ENCODE measurements around the gene TBC1D5. TPM values are rescaled to one million over a fixed set of nuclear protein-coding genes. Genes with fewer than 3 reads are reported as not detected.

TBC1D5 gene
- total RNA-seq, 1 experiment from 2014 or later = 26.1 TPM

DNA sequence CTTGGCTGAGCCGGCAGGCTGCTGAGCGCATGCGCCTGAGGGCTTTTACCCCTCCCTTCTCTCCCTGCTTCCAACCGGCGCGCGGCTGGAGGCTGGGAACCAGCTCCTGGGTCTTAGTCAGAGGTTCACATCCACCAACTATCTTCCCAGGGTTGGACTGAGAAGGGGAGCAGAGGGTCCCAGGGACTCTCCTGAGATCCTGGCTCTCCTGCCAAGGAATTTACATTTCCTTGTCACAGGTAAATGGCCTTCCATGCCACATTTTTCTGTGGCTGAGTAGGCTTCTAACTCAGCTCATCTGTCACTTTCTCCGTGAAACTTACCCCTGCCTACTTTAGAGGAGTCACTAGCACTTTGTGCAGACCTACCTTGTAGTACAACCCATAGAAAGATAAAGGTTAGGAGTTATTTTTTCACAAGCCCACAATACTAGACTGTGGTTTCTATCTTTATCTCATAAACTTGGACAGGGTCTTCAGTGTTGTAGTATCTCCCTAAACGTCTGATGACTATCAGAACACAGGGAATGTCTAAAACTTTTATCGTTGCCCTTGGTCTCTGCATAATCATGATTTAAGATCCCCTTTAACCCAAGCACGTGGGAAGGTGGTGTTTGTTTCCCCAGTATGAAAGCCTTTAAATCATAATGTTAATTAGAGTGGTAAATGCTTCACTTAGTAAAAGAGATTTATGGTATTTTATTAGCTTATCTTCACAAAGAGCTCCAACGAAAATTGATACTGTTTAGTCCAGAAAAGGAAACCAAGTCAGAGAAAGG, 638 bp upstream of the TBC1D5 start:
- Mint-ChIP-seq H3K27ac (peak overlapping the region; percentile 87), H3K9me3 (no peaks in the 10 kb centered on the region), H3K27me3 (ENCODE audit: low read depth) (no peaks in the 10 kb centered on the region), H3K4me3 (peak overlapping the region; percentile 85), H3K4me1 (peaks cover 48% of the 10 kb centered on the region), H3K36me3 (no peaks in the 10 kb centered on the region)
- ATAC-seq = no peak; the same call in 1 of the 2 replicates
- DNase-seq (ENCODE audit: low spot score) = no peak
- no peak for TF ChIP-seq NFYB (CRISPR knock-in tag; conservative IDR thresholded peaks at IDR 0.05; ENCODE audit: low read depth)
- no peak for TF ChIP-seq MYBL2 (CRISPR knock-in tag; IDR thresholded peaks at IDR 0.05)
- TF ChIP-seq, protein P1, sequence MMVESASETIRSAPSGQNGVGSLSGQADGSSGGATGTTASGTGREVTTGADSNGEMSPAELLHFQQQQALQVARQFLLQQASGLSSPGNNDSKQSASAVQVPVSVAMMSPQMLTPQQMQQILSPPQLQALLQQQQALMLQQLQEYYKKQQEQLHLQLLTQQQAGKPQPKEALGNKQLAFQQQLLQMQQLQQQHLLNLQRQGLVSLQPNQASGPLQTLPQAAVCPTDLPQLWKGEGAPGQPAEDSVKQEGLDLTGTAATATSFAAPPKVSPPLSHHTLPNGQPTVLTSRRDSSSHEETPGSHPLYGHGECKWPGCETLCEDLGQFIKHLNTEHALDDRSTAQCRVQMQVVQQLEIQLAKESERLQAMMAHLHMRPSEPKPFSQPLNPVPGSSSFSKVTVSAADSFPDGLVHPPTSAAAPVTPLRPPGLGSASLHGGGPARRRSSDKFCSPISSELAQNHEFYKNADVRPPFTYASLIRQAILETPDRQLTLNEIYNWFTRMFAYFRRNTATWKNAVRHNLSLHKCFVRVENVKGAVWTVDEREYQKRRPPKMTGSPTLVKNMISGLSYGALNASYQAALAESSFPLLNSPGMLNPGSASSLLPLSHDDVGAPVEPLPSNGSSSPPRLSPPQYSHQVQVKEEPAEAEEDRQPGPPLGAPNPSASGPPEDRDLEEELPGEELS (CRISPR knock-in tag; IDR thresholded peaks at IDR 0.05) = no peak
- TF ChIP-seq GRHL2 (CRISPR knock-in tag; IDR thresholded peaks at IDR 0.05; ENCODE audit: insufficient replicate concordance, severe bottlenecking) = no peak
- no peak for TF ChIP-seq TEAD4 (CRISPR knock-in tag; IDR thresholded peaks at IDR 0.05)
- TF ChIP-seq RELA (CRISPR knock-in tag; IDR thresholded peaks at IDR 0.05; ENCODE audit: borderline replicate concordance) = no peak
- no peak for TF ChIP-seq TP53 (CRISPR knock-in tag; IDR thresholded peaks at IDR 0.05)
- TF ChIP-seq, protein P2, sequence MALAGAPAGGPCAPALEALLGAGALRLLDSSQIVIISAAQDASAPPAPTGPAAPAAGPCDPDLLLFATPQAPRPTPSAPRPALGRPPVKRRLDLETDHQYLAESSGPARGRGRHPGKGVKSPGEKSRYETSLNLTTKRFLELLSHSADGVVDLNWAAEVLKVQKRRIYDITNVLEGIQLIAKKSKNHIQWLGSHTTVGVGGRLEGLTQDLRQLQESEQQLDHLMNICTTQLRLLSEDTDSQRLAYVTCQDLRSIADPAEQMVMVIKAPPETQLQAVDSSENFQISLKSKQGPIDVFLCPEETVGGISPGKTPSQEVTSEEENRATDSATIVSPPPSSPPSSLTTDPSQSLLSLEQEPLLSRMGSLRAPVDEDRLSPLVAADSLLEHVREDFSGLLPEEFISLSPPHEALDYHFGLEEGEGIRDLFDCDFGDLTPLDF (CRISPR knock-in tag; IDR thresholded peaks at IDR 0.05) = no peak
- TF ChIP-seq, protein P3, sequence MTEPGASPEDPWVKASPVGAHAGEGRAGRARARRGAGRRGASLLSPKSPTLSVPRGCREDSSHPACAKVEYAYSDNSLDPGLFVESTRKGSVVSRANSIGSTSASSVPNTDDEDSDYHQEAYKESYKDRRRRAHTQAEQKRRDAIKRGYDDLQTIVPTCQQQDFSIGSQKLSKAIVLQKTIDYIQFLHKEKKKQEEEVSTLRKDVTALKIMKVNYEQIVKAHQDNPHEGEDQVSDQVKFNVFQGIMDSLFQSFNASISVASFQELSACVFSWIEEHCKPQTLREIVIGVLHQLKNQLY (CRISPR knock-in tag; IDR thresholded peaks at IDR 0.05) = no peak
- TF ChIP-seq ZNF232 (CRISPR knock-in tag; IDR thresholded peaks at IDR 0.05) = no peak
- TF ChIP-seq ZNF219 (CRISPR knock-in tag; IDR thresholded peaks at IDR 0.05; ENCODE audit: borderline replicate concordance) = no peak
- no peak for TF ChIP-seq ESRRA (CRISPR knock-in tag; IDR thresholded peaks at IDR 0.05; ENCODE audit: borderline replicate concordance)
- TF ChIP-seq ZNF396 (CRISPR knock-in tag; IDR thresholded peaks at IDR 0.05; ENCODE audit: borderline replicate concordance) = no peak
- TF ChIP-seq, protein P4, sequence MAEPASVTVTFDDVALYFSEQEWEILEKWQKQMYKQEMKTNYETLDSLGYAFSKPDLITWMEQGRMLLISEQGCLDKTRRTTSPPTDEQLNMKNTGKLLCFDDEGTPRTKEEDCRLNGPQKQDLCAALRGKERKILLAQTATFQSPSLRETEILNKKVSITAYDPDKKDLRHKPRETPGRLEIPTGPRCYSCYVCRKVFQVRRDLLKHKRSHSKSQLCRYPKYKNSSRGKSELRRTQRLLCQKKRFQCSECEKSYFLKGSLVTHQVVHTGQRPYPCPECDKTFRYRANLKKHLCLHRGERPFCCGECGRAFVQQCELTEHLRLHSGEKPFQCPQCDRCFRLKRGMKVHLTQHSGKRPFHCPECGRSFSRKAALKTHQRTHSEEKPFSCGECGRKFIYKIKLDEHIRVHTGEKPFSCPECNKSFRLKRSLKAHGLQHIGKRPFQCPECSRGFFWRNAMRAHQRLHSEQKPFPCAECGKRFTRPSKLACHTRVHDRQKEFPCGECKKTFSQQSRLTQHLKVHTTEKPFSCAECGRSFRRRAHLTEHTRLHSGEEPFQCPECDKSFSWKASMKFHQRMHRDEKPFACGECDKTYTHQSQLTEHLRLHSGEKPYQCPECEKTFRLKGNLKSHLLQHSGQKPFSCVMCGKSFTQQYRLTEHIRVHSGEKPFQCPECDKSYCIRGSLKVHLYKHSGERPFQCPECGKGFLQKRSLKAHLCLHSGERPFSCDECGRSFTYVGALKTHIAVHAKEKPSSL (CRISPR knock-in tag; conservative IDR thresholded peaks at IDR 0.05) = no peak
- TF ChIP-seq, protein P5, sequence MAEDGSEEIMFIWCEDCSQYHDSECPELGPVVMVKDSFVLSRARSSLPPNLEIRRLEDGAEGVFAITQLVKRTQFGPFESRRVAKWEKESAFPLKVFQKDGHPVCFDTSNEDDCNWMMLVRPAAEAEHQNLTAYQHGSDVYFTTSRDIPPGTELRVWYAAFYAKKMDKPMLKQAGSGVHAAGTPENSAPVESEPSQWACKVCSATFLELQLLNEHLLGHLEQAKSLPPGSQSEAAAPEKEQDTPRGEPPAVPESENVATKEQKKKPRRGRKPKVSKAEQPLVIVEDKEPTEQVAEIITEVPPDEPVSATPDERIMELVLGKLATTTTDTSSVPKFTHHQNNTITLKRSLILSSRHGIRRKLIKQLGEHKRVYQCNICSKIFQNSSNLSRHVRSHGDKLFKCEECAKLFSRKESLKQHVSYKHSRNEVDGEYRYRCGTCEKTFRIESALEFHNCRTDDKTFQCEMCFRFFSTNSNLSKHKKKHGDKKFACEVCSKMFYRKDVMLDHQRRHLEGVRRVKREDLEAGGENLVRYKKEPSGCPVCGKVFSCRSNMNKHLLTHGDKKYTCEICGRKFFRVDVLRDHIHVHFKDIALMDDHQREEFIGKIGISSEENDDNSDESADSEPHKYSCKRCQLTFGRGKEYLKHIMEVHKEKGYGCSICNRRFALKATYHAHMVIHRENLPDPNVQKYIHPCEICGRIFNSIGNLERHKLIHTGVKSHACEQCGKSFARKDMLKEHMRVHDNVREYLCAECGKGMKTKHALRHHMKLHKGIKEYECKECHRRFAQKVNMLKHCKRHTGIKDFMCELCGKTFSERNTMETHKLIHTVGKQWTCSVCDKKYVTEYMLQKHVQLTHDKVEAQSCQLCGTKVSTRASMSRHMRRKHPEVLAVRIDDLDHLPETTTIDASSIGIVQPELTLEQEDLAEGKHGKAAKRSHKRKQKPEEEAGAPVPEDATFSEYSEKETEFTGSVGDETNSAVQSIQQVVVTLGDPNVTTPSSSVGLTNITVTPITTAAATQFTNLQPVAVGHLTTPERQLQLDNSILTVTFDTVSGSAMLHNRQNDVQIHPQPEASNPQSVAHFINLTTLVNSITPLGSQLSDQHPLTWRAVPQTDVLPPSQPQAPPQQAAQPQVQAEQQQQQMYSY (CRISPR knock-in tag; IDR thresholded peaks at IDR 0.05) = no peak
- no peak; the same call in 1 of the 2 replicates for TF ChIP-seq ETV6 (CRISPR knock-in tag; IDR thresholded peaks at IDR 0.05)
- TF ChIP-seq, protein P6, sequence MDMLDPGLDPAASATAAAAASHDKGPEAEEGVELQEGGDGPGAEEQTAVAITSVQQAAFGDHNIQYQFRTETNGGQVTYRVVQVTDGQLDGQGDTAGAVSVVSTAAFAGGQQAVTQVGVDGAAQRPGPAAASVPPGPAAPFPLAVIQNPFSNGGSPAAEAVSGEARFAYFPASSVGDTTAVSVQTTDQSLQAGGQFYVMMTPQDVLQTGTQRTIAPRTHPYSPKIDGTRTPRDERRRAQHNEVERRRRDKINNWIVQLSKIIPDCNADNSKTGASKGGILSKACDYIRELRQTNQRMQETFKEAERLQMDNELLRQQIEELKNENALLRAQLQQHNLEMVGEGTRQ (CRISPR knock-in tag; IDR thresholded peaks at IDR 0.05) = no peak
- POLR2A ChIA-PET = interaction anchor here (1.0 to 1.8 kb wide), 2 partner anchors 12 to 98 kb away, joined by 4 to 6 read pairs; no protein-coding TSS in a partner anchor
- CTCF ChIA-PET = interaction anchor here (1.1 to 2.1 kb wide), 2 partner anchors 98 kb away, joined by 8 to 20 read pairs; no protein-coding TSS in a partner anchor

Measured in WTC11 (cell line).